Activated CD8-positive, alpha-beta memory T cell treated with anti-CD3 and anti-CD28 coated beads, Interleukin-2, amount 50 U/mL, for 1 hour (primary cell): Measurements from ENCODE around the gene DGKQ.
"Not testable (repeated sequence)": the region's sequence is repeated elsewhere in the genome, so short reads cannot be mapped to it uniquely, and the experiment has no call there.

Experiments used
- DNase-seq: peaks from one replicate; pipeline ENCODE4 v3.0.0-alpha.2; 2020; ENCODE audit errors: extremely low read depth

DGKQ gene

GRCh38 chr4:1010395-1011021, 37.1 kb upstream of the DGKQ start:
- peak; percentile 40 for DNase-seq

- no peak for DNase-seq
Observed at GRCh38 chr4:1009542-1010394, 36.4 kb upstream of the DGKQ start.

- no peak for DNase-seq
Observed at GRCh38 chr4:1008840-1009541, 35.6 kb upstream of the DGKQ start.

- no peak for DNase-seq
Observed at GRCh38 chr4:1006856-1007255, 33.5 kb upstream of the DGKQ start.

GRCh38 chr4:1004557-1005485, 31.5 kb upstream of the DGKQ start:
- no peak for DNase-seq

- DNase-seq = no peak
Observed at GRCh38 chr4:1004071-1004418, 30.7 kb upstream of the DGKQ start.

GRCh38 chr4:1003271-1004070, 30.1 kb upstream of the DGKQ start:
- no peak for DNase-seq

- DNase-seq = no peak
Observed at GRCh38 chr4:1002631-1003251, 29.4 kb upstream of the DGKQ start.

- no peak for DNase-seq
Observed at GRCh38 chr4:1002131-1002630, 28.8 kb upstream of the DGKQ start.

- no peak for DNase-seq
Observed at GRCh38 chr4:1001561-1002130, 28.3 kb upstream of the DGKQ start.

- no peak for DNase-seq
Observed at GRCh38 chr4:1000686-1001260, 27.4 kb upstream of the DGKQ start.

- DNase-seq = no peak
Observed at GRCh38 chr4:999882-1000425, 26.6 kb upstream of the DGKQ start.

GRCh38 chr4:999240-999863, 26.0 kb upstream of the DGKQ start:
- DNase-seq = not testable (repeated sequence)

GRCh38 chr4:998096-998691, 24.8 kb upstream of the DGKQ start:
- DNase-seq = no peak

GRCh38 chr4:997375-998071, 24.2 kb upstream of the DGKQ start:
- DNase-seq = no peak

GRCh38 chr4:996997-997374, 23.6 kb upstream of the DGKQ start:
- DNase-seq = no peak
